ENCODE results near the gene ITGA2.

Gene ITGA2

GRCh38 chr5:53038196-53038847 is 49.2 kb downstream of the ITGA2 start:
- DNase-seq (ENCODE audit: low spot score) = no peak
- H3K4me1 Mint-ChIP-seq (ENCODE audit: low read depth) = peaks cover 72% of the 10 kb centered on the region
- no peak overlapping the region for H3K4me3 Mint-ChIP-seq
- no peak overlapping the region for H3K27ac Mint-ChIP-seq
- H3K9me3 Mint-ChIP-seq = no peaks in the 10 kb centered on the region
- peaks cover 3% of the 10 kb centered on the region for H3K27me3 Mint-ChIP-seq (ENCODE audit: low read depth)
- peaks cover 29% of the 10 kb centered on the region for H3K36me3 Mint-ChIP-seq (ENCODE audit: low read depth)

DNA sequence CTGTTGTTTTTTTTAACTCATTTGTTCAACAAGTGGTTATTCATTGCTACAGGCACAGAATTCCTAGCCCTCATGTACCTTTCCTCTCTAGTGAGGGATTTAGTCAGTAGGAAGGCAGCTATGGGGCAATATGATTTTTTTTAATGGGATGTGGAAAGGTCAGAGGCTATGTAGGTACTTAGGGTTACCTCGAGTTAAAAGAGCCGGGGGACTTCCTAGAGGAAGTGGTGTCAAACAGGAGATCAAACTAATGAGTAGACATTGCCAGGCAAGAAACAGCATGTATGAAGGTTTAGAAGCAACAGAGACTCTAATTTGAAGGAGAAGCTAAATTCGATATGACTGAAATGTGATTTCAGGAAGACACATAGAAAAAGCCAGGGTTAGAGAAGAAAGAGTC is 50.7 kb downstream of the ITGA2 start:
- peak overlapping the region; percentile 19 for H3K27ac Mint-ChIP-seq
- H3K4me3 Mint-ChIP-seq = peak overlapping the region; percentile 3
- H3K4me1 Mint-ChIP-seq (ENCODE audit: low read depth) = peaks cover 71% of the 10 kb centered on the region
- peaks cover 3% of the 10 kb centered on the region for H3K27me3 Mint-ChIP-seq (ENCODE audit: low read depth)
- no peaks in the 10 kb centered on the region for H3K9me3 Mint-ChIP-seq
- peaks cover 29% of the 10 kb centered on the region for H3K36me3 Mint-ChIP-seq (ENCODE audit: low read depth)
- no peak for DNase-seq (ENCODE audit: low spot score)

GRCh38 chr5:53041071-53041692 is 52.0 kb downstream of the ITGA2 start:
- Mint-ChIP-seq H3K4me3 (peak overlapping the region; percentile 70), H3K9me3 (no peaks in the 10 kb centered on the region), H3K27ac (peak overlapping the region; percentile 90), H3K27me3 (ENCODE audit: low read depth) (peaks cover 3% of the 10 kb centered on the region), H3K4me1 (ENCODE audit: low read depth) (peaks cover 70% of the 10 kb centered on the region), H3K36me3 (ENCODE audit: low read depth) (peaks cover 27% of the 10 kb centered on the region)
- peak; percentile 49 for DNase-seq (ENCODE audit: low spot score)

- peaks cover 9% of the 10 kb centered on the region for H3K27me3 Mint-ChIP-seq (ENCODE audit: low read depth)
- DNase-seq (ENCODE audit: low spot score) = no peak
- H3K36me3 Mint-ChIP-seq (ENCODE audit: low read depth) = peaks cover 27% of the 10 kb centered on the region
- peaks cover 64% of the 10 kb centered on the region for H3K4me1 Mint-ChIP-seq (ENCODE audit: low read depth)
- peak overlapping the region; percentile 90 for H3K27ac Mint-ChIP-seq
- peak overlapping the region; percentile 31 for H3K4me3 Mint-ChIP-seq
- no peaks in the 10 kb centered on the region for H3K9me3 Mint-ChIP-seq
Measured at GRCh38 chr5:53041740-53042139, 52.6 kb downstream of the ITGA2 start.

DNA sequence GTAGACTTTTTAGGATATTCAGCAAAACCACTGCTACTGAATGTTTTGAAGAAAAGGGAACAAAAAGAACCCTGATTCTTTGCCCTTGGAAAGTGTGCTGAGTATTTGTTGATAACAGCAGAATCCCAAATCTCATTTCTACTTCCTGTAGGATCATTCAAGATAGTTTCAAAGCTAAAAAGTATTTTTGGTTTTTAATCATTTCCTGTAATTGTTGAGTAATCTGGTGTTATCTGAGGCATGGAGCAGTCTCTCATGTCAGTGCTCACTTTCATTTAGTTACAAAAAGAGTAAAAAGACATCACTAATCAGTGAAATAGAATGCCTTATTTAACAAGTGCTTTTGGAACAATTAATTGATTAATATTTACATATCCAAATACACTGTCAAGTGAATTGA is 56.1 kb downstream of the ITGA2 start:
- Mint-ChIP-seq H3K27ac (no peak overlapping the region), H3K4me3 (no peak overlapping the region), H3K36me3 (ENCODE audit: low read depth) (peaks cover 28% of the 10 kb centered on the region), H3K4me1 (ENCODE audit: low read depth) (peaks cover 42% of the 10 kb centered on the region), H3K27me3 (ENCODE audit: low read depth) (peaks cover 17% of the 10 kb centered on the region), H3K9me3 (no peaks in the 10 kb centered on the region)
- no peak for DNase-seq (ENCODE audit: low spot score)

- H3K27ac Mint-ChIP-seq = no peak overlapping the region
- H3K4me1 Mint-ChIP-seq (ENCODE audit: low read depth) = peaks cover 19% of the 10 kb centered on the region
- peaks cover 16% of the 10 kb centered on the region for H3K27me3 Mint-ChIP-seq (ENCODE audit: low read depth)
- DNase-seq (ENCODE audit: low spot score) = no peak
- H3K4me3 Mint-ChIP-seq = no peak overlapping the region
- no peaks in the 10 kb centered on the region for H3K9me3 Mint-ChIP-seq
- peaks cover 27% of the 10 kb centered on the region for H3K36me3 Mint-ChIP-seq (ENCODE audit: low read depth)
Measured at GRCh38 chr5:53048248-53048647, 59.1 kb downstream of the ITGA2 start.

- Mint-ChIP-seq H3K9me3 (no peaks in the 10 kb centered on the region), H3K4me3 (no peak overlapping the region), H3K27me3 (ENCODE audit: low read depth) (peaks cover 17% of the 10 kb centered on the region), H3K36me3 (ENCODE audit: low read depth) (peaks cover 18% of the 10 kb centered on the region), H3K27ac (no peak overlapping the region), H3K4me1 (ENCODE audit: low read depth) (peaks cover 5% of the 10 kb centered on the region)
- no peak for DNase-seq (ENCODE audit: low spot score)
Measured at GRCh38 chr5:53052499-53052898, 63.3 kb downstream of the ITGA2 start.

GRCh38 chr5:53053364-53053763 is 64.2 kb downstream of the ITGA2 start:
- Mint-ChIP-seq H3K27me3 (ENCODE audit: low read depth) (peaks cover 18% of the 10 kb centered on the region), H3K27ac (no peak overlapping the region), H3K4me3 (no peak overlapping the region), H3K36me3 (ENCODE audit: low read depth) (peaks cover 19% of the 10 kb centered on the region), H3K4me1 (ENCODE audit: low read depth) (peaks cover 2% of the 10 kb centered on the region), H3K9me3 (no peaks in the 10 kb centered on the region)
- DNase-seq (ENCODE audit: low spot score) = no peak

- DNase-seq (ENCODE audit: low spot score) = no peak
- H3K4me1 Mint-ChIP-seq (ENCODE audit: low read depth) = no peaks in the 10 kb centered on the region
- peaks cover 24% of the 10 kb centered on the region for H3K27me3 Mint-ChIP-seq (ENCODE audit: low read depth)
- H3K4me3 Mint-ChIP-seq = no peak overlapping the region
- no peaks in the 10 kb centered on the region for H3K9me3 Mint-ChIP-seq
- peaks cover 22% of the 10 kb centered on the region for H3K36me3 Mint-ChIP-seq (ENCODE audit: low read depth)
- no peak overlapping the region for H3K27ac Mint-ChIP-seq
Measured at GRCh38 chr5:53055365-53055764, 66.2 kb downstream of the ITGA2 start.

DNA sequence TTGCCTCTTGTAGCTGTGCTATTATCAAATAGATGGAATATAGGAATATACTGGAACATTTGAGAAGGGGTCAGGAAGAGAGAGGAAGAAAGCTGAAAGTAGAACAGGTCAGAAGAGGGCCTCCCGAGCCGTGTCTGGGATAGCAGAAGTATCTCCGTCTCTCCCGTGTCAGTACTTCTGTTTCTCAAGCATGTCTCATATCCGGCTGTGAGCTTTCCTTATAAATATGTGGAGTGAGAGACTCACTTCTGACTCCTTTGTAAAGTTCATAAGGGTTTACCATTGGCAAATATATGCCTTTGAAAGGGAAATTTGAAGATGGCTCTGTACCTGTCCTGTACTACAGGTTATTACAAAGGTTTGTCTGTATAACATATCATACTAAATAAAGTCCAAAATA is 70.1 kb downstream of the ITGA2 start:
- DNase-seq (ENCODE audit: low spot score) = no peak
- H3K27me3 Mint-ChIP-seq (ENCODE audit: low read depth) = peaks cover 31% of the 10 kb centered on the region
- H3K27ac Mint-ChIP-seq = no peak overlapping the region
- H3K9me3 Mint-ChIP-seq = no peaks in the 10 kb centered on the region
- no peak overlapping the region for H3K4me3 Mint-ChIP-seq
- H3K4me1 Mint-ChIP-seq (ENCODE audit: low read depth) = peaks cover 1% of the 10 kb centered on the region
- peaks cover 36% of the 10 kb centered on the region for H3K36me3 Mint-ChIP-seq (ENCODE audit: low read depth)

GRCh38 chr5:53063176-53063575 is 74.0 kb downstream of the ITGA2 start:
- H3K4me1 Mint-ChIP-seq (ENCODE audit: low read depth) = peaks cover 8% of the 10 kb centered on the region
- no peaks in the 10 kb centered on the region for H3K9me3 Mint-ChIP-seq
- peaks cover 51% of the 10 kb centered on the region for H3K36me3 Mint-ChIP-seq (ENCODE audit: low read depth)
- no peak overlapping the region for H3K4me3 Mint-ChIP-seq
- no peak overlapping the region for H3K27ac Mint-ChIP-seq
- DNase-seq (ENCODE audit: low spot score) = no peak
- peaks cover 26% of the 10 kb centered on the region for H3K27me3 Mint-ChIP-seq (ENCODE audit: low read depth)

DNA sequence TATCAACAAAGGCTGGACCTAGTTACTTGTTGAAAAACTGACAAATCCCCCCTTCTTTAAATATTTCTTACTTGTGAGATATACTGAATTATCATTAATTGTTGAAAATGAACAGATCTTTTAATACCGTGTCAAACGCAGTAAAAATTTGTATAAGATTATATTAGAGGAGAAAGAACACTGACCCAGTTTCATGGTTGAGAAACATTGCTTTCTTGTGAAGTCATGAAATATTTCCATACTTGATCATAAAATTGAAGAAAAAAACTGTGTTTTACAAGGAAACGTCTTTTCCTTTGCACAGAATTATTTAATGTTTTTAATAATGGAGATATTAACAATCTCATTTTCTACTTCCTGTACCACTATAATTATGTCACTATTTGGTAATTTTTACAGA is 74.6 kb downstream of the ITGA2 start:
- Mint-ChIP-seq H3K4me1 (ENCODE audit: low read depth) (peaks cover 8% of the 10 kb centered on the region), H3K27ac (no peak overlapping the region), H3K36me3 (ENCODE audit: low read depth) (peaks cover 46% of the 10 kb centered on the region), H3K4me3 (no peak overlapping the region), H3K27me3 (ENCODE audit: low read depth) (peaks cover 21% of the 10 kb centered on the region), H3K9me3 (no peaks in the 10 kb centered on the region)
- no peak for DNase-seq (ENCODE audit: low spot score)

- Mint-ChIP-seq H3K27me3 (ENCODE audit: low read depth) (peaks cover 14% of the 10 kb centered on the region), H3K27ac (no peak overlapping the region), H3K36me3 (ENCODE audit: low read depth) (peaks cover 45% of the 10 kb centered on the region), H3K9me3 (no peaks in the 10 kb centered on the region), H3K4me3 (no peak overlapping the region), H3K4me1 (ENCODE audit: low read depth) (peaks cover 19% of the 10 kb centered on the region)
- DNase-seq (ENCODE audit: low spot score) = no peak
Measured at GRCh38 chr5:53066088-53066487, 76.9 kb downstream of the ITGA2 start.

DNA sequence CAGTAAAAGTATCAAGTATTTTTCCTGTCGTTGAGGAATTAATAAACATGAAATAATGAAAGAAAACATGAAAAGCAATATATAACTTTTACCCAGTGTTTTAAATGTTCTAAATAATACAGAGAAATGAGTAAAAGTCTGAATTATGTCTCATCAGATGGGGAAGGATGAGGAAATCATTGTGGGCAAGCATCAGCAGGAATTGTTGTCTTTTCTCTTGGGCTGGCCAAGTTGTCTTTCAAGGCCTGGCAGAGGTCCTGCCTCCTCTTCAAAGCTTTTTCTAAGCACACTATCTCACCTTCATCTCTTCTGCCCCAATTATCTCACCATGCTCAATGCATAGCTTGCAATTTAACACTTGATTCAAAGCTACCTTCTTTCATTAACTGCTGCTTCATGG is 78.5 kb downstream of the ITGA2 start:
- Mint-ChIP-seq H3K27me3 (ENCODE audit: low read depth) (peaks cover 5% of the 10 kb centered on the region), H3K27ac (no peak overlapping the region), H3K9me3 (no peaks in the 10 kb centered on the region), H3K4me3 (no peak overlapping the region), H3K4me1 (ENCODE audit: low read depth) (peaks cover 24% of the 10 kb centered on the region), H3K36me3 (ENCODE audit: low read depth) (peaks cover 41% of the 10 kb centered on the region)
- DNase-seq (ENCODE audit: low spot score) = no peak
